Measurements from ENCODE around the gene ARHGEF11. TPM values are rescaled to one million over a fixed set of nuclear protein-coding genes. Genes with fewer than 3 reads are reported as not detected.

Gene ARHGEF11
- total RNA-seq, 4 donors from 2014 or later = 36.5 to 54.2 (median 41.2) TPM

DNA sequence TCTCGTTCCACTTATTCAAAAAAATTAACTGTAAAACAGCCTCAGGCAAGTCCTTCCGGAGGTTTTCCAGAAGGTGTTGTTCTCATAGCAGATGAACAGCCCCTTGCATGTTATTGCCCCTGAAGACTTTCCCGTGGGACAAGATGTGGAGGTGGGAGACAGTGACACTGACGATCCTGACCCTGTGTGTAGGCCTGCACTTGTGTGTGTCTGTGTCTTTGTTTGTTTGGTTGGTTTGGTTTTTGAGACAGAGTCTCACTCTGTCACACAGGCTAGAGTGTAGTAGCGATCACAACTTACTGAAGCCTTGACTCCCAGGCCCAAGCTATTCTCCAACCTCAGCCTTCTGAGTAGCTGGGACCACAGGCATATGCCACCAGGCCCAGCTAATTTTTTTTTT lies 41.5 kb upstream of the ARHGEF11 start:
- Histone ChIP-seq H3K27me3 (no peaks in the 10 kb centered on the region), H3K36me3 (no peaks in the 10 kb centered on the region), H3K4me3 (no peak overlapping the region), H3K9me3 (no peaks in the 10 kb centered on the region), H3K27ac (replicated peaks in 1 of 4) (no peak overlapping the region), H3K4me1 (peaks cover 7 to 8% (median 7%) of the 10 kb centered on the region in 4 donors)
- DNase-seq (ENCODE audit: extremely low spot score) = no peak
- WGBS = 84% methylated on average over 5 of the region's 5 CpGs
- TF ChIP-seq POLR2AphosphoS5 (IDR thresholded peaks at IDR 0.05) (no peak), EP300 (IDR thresholded peaks at IDR 0.05) (no peak), POLR2A (IDR thresholded peaks at IDR 0.05; ENCODE audit: low read depth) (no peak)
- intact Hi-C loops (cut with DNase I) = no loop called here

DNA sequence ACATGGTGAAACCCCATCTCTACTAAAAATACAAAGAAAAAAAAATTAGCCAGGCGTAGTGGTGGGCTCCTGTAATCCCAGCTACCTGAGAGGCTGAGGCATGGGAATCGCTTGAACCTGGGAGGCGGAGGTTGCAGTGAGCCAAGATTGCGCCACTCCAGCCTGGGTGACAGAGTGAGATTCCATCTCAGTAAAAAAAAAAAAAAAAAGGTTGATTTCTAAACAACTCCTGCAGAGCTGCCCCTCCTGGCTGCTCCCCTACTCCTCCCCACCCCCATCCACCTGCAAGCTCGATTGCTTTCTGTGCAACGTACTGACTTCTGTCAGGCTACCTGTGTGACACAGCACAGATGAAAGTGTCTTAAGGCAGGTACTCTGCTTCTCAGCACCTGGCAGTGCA lies 40.8 kb upstream of the ARHGEF11 start:
- H3K27ac ChIP-seq (replicated peaks in 1 of 4) = no peak overlapping the region
- H3K36me3 ChIP-seq = no peaks in the 10 kb centered on the region
- no peaks in the 10 kb centered on the region for H3K9me3 ChIP-seq
- H3K4me3 ChIP-seq = no peak overlapping the region
- WGBS = 81% methylated on average over 6 of the region's 6 CpGs
- H3K4me1 ChIP-seq = peaks cover 7 to 8% (median 7%) of the 10 kb centered on the region in 4 donors
- H3K27me3 ChIP-seq = no peaks in the 10 kb centered on the region
- DNase-seq (ENCODE audit: extremely low spot score) = no peak
- intact Hi-C loops (cut with DNase I) = no loop called here
- no peak for TF ChIP-seq POLR2AphosphoS5 (IDR thresholded peaks at IDR 0.05)
- no peak for TF ChIP-seq POLR2A (IDR thresholded peaks at IDR 0.05; ENCODE audit: low read depth)
- no peak for TF ChIP-seq EP300 (IDR thresholded peaks at IDR 0.05)
- TF ChIP-seq, protein P1, sequence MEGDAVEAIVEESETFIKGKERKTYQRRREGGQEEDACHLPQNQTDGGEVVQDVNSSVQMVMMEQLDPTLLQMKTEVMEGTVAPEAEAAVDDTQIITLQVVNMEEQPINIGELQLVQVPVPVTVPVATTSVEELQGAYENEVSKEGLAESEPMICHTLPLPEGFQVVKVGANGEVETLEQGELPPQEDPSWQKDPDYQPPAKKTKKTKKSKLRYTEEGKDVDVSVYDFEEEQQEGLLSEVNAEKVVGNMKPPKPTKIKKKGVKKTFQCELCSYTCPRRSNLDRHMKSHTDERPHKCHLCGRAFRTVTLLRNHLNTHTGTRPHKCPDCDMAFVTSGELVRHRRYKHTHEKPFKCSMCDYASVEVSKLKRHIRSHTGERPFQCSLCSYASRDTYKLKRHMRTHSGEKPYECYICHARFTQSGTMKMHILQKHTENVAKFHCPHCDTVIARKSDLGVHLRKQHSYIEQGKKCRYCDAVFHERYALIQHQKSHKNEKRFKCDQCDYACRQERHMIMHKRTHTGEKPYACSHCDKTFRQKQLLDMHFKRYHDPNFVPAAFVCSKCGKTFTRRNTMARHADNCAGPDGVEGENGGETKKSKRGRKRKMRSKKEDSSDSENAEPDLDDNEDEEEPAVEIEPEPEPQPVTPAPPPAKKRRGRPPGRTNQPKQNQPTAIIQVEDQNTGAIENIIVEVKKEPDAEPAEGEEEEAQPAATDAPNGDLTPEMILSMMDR (IDR thresholded peaks at IDR 0.05) = no peak

- intact Hi-C loops (cut with DNase I) = no loop called here
- no peak for TF ChIP-seq POLR2AphosphoS5 (IDR thresholded peaks at IDR 0.05)
- TF ChIP-seq, protein P1 (IDR thresholded peaks at IDR 0.05) = no peak
- TF ChIP-seq EP300 (IDR thresholded peaks at IDR 0.05) = no peak
- TF ChIP-seq POLR2A (IDR thresholded peaks at IDR 0.05; ENCODE audit: low read depth) = no peak
- WGBS = 89% methylated on average over 5 of the region's 5 CpGs
Observed at GRCh38 chr1:157085421-157085820, 39.9 kb upstream of the ARHGEF11 start.

DNA sequence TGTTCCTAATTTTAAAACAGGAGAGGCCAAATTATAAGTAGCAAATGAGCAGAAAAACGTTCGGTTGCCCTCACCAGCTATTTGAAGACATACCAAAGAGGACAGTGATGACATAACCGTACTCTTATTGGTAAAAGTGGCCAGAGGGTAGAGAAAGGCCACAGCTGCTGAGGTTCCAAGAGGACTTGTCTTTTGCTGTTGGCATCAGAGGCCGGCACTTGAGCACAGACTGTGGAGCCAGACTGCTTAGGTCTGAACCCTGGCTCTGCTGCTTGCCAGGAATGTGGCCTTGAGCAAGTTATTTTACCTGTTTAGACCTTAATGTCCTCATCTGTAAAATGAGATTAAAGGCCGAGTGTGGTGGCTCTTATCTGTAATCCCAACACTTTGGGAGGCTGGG lies 39.2 kb upstream of the ARHGEF11 start:
- no peaks in the 10 kb centered on the region for H3K27me3 ChIP-seq
- H3K4me1 ChIP-seq = no peaks in the 10 kb centered on the region
- DNase-seq (ENCODE audit: extremely low spot score) = no peak
- intact Hi-C loops (cut with DNase I) = no loop called here
- WGBS = 88% methylated on average over 5 of the region's 5 CpGs
- H3K36me3 ChIP-seq = no peaks in the 10 kb centered on the region
- H3K27ac ChIP-seq (replicated peaks in 1 of 4) = no peak overlapping the region
- no peaks in the 10 kb centered on the region for H3K9me3 ChIP-seq
- no peak overlapping the region for H3K4me3 ChIP-seq
- TF ChIP-seq POLR2A (IDR thresholded peaks at IDR 0.05; ENCODE audit: low read depth) = no peak
- TF ChIP-seq, protein P1 (IDR thresholded peaks at IDR 0.05) = no peak
- no peak for TF ChIP-seq POLR2AphosphoS5 (IDR thresholded peaks at IDR 0.05)
- no peak for TF ChIP-seq EP300 (IDR thresholded peaks at IDR 0.05)

More at GRCh38 chr1:157085421-157085820, 39.9 kb upstream of the ARHGEF11 start:
- H3K36me3 ChIP-seq = no peaks in the 10 kb centered on the region
- peaks cover 3 to 6% (median 4%) of the 10 kb centered on the region in 4 donors for H3K4me1 ChIP-seq
- no peak overlapping the region for H3K4me3 ChIP-seq
- H3K9me3 ChIP-seq = no peaks in the 10 kb centered on the region
- H3K27me3 ChIP-seq = no peaks in the 10 kb centered on the region
- H3K27ac ChIP-seq (replicated peaks in 1 of 4) = no peak overlapping the region
- no peak for DNase-seq (ENCODE audit: extremely low spot score)

DNA sequence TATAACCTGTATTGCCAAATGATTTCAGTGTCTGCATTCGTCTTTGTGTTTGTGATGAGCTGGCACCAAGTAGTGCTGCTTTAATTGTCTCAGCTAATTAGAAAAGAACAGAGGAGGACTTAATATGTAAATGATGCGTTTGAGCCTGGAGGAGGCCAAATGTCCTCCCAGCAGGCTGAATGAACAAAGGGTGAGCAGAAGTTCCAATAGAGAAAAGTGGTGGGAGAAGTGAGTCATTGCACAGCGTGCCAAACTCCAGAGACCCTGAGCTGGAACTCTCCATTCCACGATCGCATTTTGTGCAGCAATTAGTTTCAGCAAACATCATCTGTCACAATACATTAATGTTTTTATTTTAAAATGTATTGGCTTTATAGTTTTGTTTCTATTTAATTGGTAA lies 36.2 kb upstream of the ARHGEF11 start:
- WGBS = 72% methylated on average over 5 of the region's 5 CpGs
- TF ChIP-seq POLR2AphosphoS5 (IDR thresholded peaks at IDR 0.05) (no peak), EP300 (IDR thresholded peaks at IDR 0.05) (no peak)
- TF ChIP-seq, protein P1 (IDR thresholded peaks at IDR 0.05) = no peak

More for the DNA sequence above, 36.2 kb upstream of the ARHGEF11 start:
- Histone ChIP-seq H3K27ac (replicated peaks in 1 of 4) (no peak overlapping the region), H3K4me3 (no peak overlapping the region), H3K9me3 (no peaks in the 10 kb centered on the region), H3K36me3 (no peaks in the 10 kb centered on the region), H3K27me3 (no peaks in the 10 kb centered on the region), H3K4me1 (no peaks in the 10 kb centered on the region)
- DNase-seq (ENCODE audit: extremely low spot score) = peak; percentile 77
- intact Hi-C loops (cut with DNase I) = no loop called here
